Natural killer cell (primary cell): ENCODE results near the gene IQCK. TPM values are rescaled to one million over a fixed set of nuclear protein-coding genes. Genes with fewer than 3 reads are reported as not detected.

Experiments
- ATAC-seq, 3 donors: fragments of 150-1000 bp in 2 of 3; fragments of 200-7000 bp in 1 of 3; cut with Tn5 transposase; 1 replicate in 1 of 3; 2 replicates in 2 of 3; pipeline ENCODE4 v1.10.0; 2021; ENCODE audit warnings: mild to moderate bottlenecking in 2 of 3, moderate library complexity in 2 of 3
- DNase-seq, 2 donors: peaks; one replicate each; pipeline versions ENCODE4 v3.0.0 to v3.0.0-alpha.2; 2013 to 2021; ENCODE audit warnings: mixed read lengths in 1 of 2
- H3K27ac ChIP-seq: one replicate; pipeline ENCODE4 v1.5.1; 2013; ENCODE audit warnings: mild to moderate bottlenecking, low read length
- H3K27me3 ChIP-seq: one replicate; pipeline ENCODE4 v1.6.1; 2013; ENCODE audit warnings: low read length; ENCODE audit not compliant: control insufficient read depth, insufficient read depth
- H3K36me3 ChIP-seq: one replicate; pipeline ENCODE4 v1.6.1; 2013; ENCODE audit warnings: low read length; ENCODE audit not compliant: control insufficient read depth, insufficient read depth
- H3K4me1 ChIP-seq: one replicate; pipeline ENCODE4 v1.6.1; 2013; ENCODE audit warnings: low read length; ENCODE audit not compliant: control insufficient read depth, insufficient read depth
- H3K4me3 ChIP-seq: one replicate; pipeline ENCODE4 v1.5.1; 2013; ENCODE audit warnings: low read length
- H3K9me3 ChIP-seq: one replicate; pipeline ENCODE4 v1.6.1; 2013; ENCODE audit warnings: low read length; ENCODE audit not compliant: control insufficient read depth, insufficient read depth
- H3K27ac Mint-ChIP-seq, 2 donors: one replicate each; pipeline ENCODE4 v1.8.0; 2022; ENCODE audit warnings: mild to moderate bottlenecking in 2 of 2, mixed read lengths in 2 of 2, moderate library complexity in 1 of 2
- H3K27me3 Mint-ChIP-seq, 2 donors: one replicate each; pipeline ENCODE4 v1.8.0; 2022; ENCODE audit warnings: low read depth in 2 of 2, mixed read lengths in 2 of 2
- H3K36me3 Mint-ChIP-seq: one replicate; pipeline ENCODE4 v1.8.0; 2022; ENCODE audit warnings: mixed read lengths
- H3K4me1 Mint-ChIP-seq, 2 donors: one replicate each; pipeline ENCODE4 v1.8.0; 2022; ENCODE audit warnings: mixed read lengths in 2 of 2
- H3K4me3 Mint-ChIP-seq: one replicate; pipeline ENCODE4 v1.8.0; 2022; ENCODE audit warnings: mild to moderate bottlenecking, moderate library complexity, mixed read lengths
- H3K9me3 Mint-ChIP-seq, 2 donors: one replicate each; pipeline ENCODE4 v1.8.0; 2022; ENCODE audit warnings: mixed read lengths in 2 of 2
- WGBS: methylation state at CpG from one replicate; pipeline ENCODE4 v1.1.7; 2013; ENCODE audit warnings: missing lambda C conversion rate; ENCODE audit not compliant: insufficient coverage; 5-methylcytosine and 5-hydroxymethylcytosine counted together
- intact Hi-C: fragments of 100-400 bp; cut with micrococcal nuclease; formaldehyde crosslinking; loops from one replicate; pipeline ENCODE4 v1.14.2; 2022
- total RNA-seq, 4 donors: library from RNA; stranded (reverse); fragments of 120-200 nt in 1 of 4; gene quantifications; one replicate each; pipeline versions ENCODE4 v1.2.3 to v1.2.4, GENCODE V29; 2013 to 2022
- TF ChIP-seq, protein P1 (sequence below): fragments of 200-600 bp; IDR thresholded peaks from one replicate; pipeline ENCODE4 v1.8.0; 2022; ENCODE audit warnings: antibody characterized with exemption

The IQCK gene
- total RNA-seq, 3 donors from 2014 or later (not counting 1 experiment from before 2014, with no cell fraction given): 0.38 to 1.8 (median 0.68) TPM

DNA sequence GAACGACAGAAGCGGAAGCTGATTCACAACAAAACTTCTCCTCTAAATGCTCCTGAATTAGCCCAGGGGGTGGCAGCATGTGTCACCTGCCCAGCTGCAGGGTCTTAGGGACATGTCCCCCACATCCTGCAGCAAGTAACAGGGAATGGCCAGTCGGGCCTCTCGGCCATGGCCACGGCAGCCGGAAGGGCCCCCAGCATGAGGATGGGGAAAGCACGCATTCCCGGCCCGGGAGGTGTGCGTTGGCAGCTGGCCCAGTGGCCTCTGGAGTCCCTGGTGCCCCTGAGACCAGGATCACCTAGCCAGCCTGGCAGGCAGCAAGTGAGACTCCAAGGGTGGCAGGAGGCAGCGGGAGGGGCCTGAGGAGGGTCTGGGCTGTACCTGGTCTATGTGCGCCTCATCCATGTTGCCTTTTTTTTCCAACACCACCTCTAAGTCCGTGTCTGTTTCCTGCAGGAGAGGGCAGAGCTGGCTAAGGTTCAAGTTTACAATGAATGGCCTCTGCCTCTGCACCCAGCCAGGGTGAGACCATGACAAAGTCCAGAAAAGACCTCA lies 7.0 kb upstream of the IQCK start:
- TF ChIP-seq, protein P1, sequence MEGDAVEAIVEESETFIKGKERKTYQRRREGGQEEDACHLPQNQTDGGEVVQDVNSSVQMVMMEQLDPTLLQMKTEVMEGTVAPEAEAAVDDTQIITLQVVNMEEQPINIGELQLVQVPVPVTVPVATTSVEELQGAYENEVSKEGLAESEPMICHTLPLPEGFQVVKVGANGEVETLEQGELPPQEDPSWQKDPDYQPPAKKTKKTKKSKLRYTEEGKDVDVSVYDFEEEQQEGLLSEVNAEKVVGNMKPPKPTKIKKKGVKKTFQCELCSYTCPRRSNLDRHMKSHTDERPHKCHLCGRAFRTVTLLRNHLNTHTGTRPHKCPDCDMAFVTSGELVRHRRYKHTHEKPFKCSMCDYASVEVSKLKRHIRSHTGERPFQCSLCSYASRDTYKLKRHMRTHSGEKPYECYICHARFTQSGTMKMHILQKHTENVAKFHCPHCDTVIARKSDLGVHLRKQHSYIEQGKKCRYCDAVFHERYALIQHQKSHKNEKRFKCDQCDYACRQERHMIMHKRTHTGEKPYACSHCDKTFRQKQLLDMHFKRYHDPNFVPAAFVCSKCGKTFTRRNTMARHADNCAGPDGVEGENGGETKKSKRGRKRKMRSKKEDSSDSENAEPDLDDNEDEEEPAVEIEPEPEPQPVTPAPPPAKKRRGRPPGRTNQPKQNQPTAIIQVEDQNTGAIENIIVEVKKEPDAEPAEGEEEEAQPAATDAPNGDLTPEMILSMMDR: no peak
- Histone ChIP-seq H3K27me3 (no peaks in the 10 kb centered on the region), H3K4me1 (no peaks in the 10 kb centered on the region), H3K4me3 (no peak overlapping the region), H3K9me3 (no peaks in the 10 kb centered on the region), H3K27ac (no peak overlapping the region), H3K36me3 (peaks cover 16% of the 10 kb centered on the region)
- Mint-ChIP-seq H3K9me3 (no peaks in the 10 kb centered on the region), H3K4me3 (no peak overlapping the region), H3K27ac (no peak overlapping the region), H3K4me1 (peaks cover 11 to 25% of the 10 kb centered on the region in 2 donors), H3K27me3 (no peaks in the 10 kb centered on the region), H3K36me3 (peaks cover 11% of the 10 kb centered on the region)
- WGBS: 95% methylated on average over 13 of the region's 13 CpGs
- no peak for ATAC-seq
- intact Hi-C loops: no loop called here
- DNase-seq: no peak

DNA sequence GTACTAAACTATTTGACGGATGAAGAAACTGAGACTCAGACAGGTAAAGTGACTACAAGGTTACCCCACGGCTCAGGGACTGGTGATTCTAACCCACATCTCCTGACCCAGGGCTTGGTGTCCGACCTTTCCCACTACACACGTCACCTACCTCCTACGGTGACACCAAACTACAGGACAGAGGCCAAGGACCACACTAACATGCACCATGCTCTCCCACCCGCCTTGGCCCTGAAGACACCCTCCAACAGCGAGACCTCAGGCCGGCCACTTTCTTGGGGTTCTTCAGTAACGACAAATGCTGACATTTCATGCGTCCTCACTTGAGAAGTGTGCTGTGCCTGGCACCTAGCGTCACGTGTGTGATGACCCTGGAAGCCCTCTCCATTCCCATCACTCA lies 6.4 kb upstream of the IQCK start:
- no peak overlapping the region for H3K4me3 Mint-ChIP-seq

DNA sequence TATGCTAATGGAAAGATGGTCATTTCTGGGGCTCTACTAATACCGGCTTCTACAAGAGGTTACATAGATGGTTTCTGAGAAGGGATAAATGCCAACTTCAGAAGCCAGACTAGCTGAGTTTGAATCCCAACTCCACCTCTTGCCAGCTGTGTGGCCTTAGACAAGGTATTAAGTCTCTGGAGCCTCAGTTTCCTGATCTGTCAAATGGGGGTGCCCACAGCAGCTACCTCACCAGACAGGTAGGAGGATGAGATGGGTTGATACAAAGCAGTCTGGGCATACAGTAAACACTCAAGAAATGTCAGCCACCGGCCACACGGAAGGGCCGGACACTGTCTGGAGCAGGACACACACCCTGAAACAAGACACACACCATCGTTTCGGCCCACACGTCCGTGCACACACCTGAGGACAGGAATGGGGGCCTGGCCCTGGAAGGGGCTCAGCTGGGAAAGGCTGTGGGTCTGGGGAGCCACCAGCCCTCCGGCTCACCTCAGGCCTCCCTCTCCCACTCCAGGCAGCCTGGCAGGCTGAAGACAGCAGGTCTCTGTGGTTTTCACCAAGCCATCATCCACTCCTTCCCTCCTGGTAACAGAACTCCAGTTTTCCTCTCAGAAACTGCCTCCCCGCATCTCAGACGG lies 5.5 kb upstream of the IQCK start:
- H3K9me3 ChIP-seq: no peaks in the 10 kb centered on the region
- DNase-seq: no peak
- H3K27ac Mint-ChIP-seq: no peak overlapping the region
- no peaks in the 10 kb centered on the region for H3K9me3 Mint-ChIP-seq
- 95% methylated on average over 11 of the region's 11 CpGs for WGBS
- peaks cover 12% of the 10 kb centered on the region for H3K36me3 ChIP-seq
- H3K27me3 ChIP-seq: no peaks in the 10 kb centered on the region
- H3K4me3 ChIP-seq: no peak overlapping the region
- TF ChIP-seq, protein P1: no peak
- H3K27me3 Mint-ChIP-seq: no peaks in the 10 kb centered on the region
- H3K4me1 ChIP-seq: peaks cover 6% of the 10 kb centered on the region
- H3K36me3 Mint-ChIP-seq: peaks cover 11% of the 10 kb centered on the region
- intact Hi-C loops: no loop called here
- peaks cover 26 to 40% of the 10 kb centered on the region in 2 donors for H3K4me1 Mint-ChIP-seq
- H3K27ac ChIP-seq: no peak overlapping the region
- no peak for ATAC-seq
- no peak overlapping the region for H3K4me3 Mint-ChIP-seq

More for the DNA sequence above, 6.4 kb upstream of the IQCK start:
- DNase-seq (no peak), ATAC-seq (no peak)
- Histone ChIP-seq H3K4me1 (no peaks in the 10 kb centered on the region), H3K9me3 (no peaks in the 10 kb centered on the region), H3K36me3 (peaks cover 15% of the 10 kb centered on the region), H3K27ac (no peak overlapping the region), H3K4me3 (no peak overlapping the region), H3K27me3 (no peaks in the 10 kb centered on the region)
- intact Hi-C loops: no loop called here
- 94% methylated on average over 12 of the region's 12 CpGs for WGBS
- H3K4me1 Mint-ChIP-seq: peaks cover 17 to 31% of the 10 kb centered on the region in 2 donors
- TF ChIP-seq, protein P1: no peak
- no peaks in the 10 kb centered on the region for H3K27me3 Mint-ChIP-seq
- no peaks in the 10 kb centered on the region for H3K9me3 Mint-ChIP-seq
- H3K27ac Mint-ChIP-seq: no peak overlapping the region
- H3K36me3 Mint-ChIP-seq: peaks cover 11% of the 10 kb centered on the region
